Neural cell (in vitro differentiated cells): ENCODE results near the gene NUBPL. TPM values are rescaled to one million over a fixed set of nuclear protein-coding genes. Genes with fewer than 3 reads are reported as not detected.

Source experiments
- H2AFZ ChIP-seq: fragments of 200-600, 300-800 bp; sonication (generic), shearing (Covaris generic); 2 replicates; pipeline ENCODE4 v1.6.0; 2014; ENCODE audit warnings: low read depth, mild to moderate bottlenecking, antibody characterized with exemption, low read length, moderate library complexity
- H3F3A ChIP-seq: fragments of 200-600 bp; shearing (Covaris generic); 2 replicates; pipeline ENCODE4 v1.6.1; 2016; ENCODE audit warnings: mild to moderate bottlenecking, moderate library complexity, mixed read lengths, antibody characterized with exemption, low read length; ENCODE audit not compliant: insufficient read depth, poor library complexity, severe bottlenecking
- H3K27ac ChIP-seq: fragments of 200-600, 300-800 bp; sonication (generic), shearing (Covaris generic); 2 replicates; pipeline ENCODE4 v1.5.1; 2014; ENCODE audit warnings: mild to moderate bottlenecking, low read length, moderate library complexity
- H3K27me3 ChIP-seq: fragments of 300-800, 200-600 bp; sonication (generic), shearing (Covaris generic); 2 replicates; pipeline ENCODE4 v1.6.0; 2014; ENCODE audit warnings: mild to moderate bottlenecking, low read depth, low read length, moderate library complexity; ENCODE audit not compliant: insufficient read depth
- H3K36me3 ChIP-seq: fragments of 300-800, 200-600 bp; sonication (generic), shearing (Covaris generic); 2 replicates; pipeline ENCODE4 v1.5.1; 2014; ENCODE audit warnings: mild to moderate bottlenecking, antibody characterized with exemption, low read length, moderate library complexity; ENCODE audit not compliant: insufficient read depth
- H3K4me2 ChIP-seq: fragments of 300-800, 200-600 bp; sonication (generic), shearing (Covaris generic); 2 replicates; pipeline ENCODE4 v1.6.0; 2014; ENCODE audit warnings: mild to moderate bottlenecking, low read length
- H3K4me3 ChIP-seq: fragments of 300-800, 200-600 bp; sonication (generic), shearing (Covaris generic); 2 replicates; pipeline ENCODE4 v1.5.1; 2014; ENCODE audit warnings: mild to moderate bottlenecking, low read length, moderate library complexity
- H3K79me2 ChIP-seq: fragments of 200-600 bp; shearing (Covaris generic); replicated peaks from 2 replicates; pipeline ENCODE4 v1.6.0; 2014; ENCODE audit warnings: mild to moderate bottlenecking, low read length, moderate library complexity; ENCODE audit not compliant: insufficient read depth
- H3K9ac ChIP-seq: fragments of 300-800, 200-600 bp; sonication (generic), shearing (Covaris generic); 2 replicates; pipeline ENCODE4 v1.6.1; 2016; ENCODE audit warnings: mild to moderate bottlenecking, low read length, mixed read lengths
- H3K9me2 ChIP-seq: fragments of 200-600 bp; shearing (Covaris generic); 2 replicates; pipeline ENCODE4 v1.6.1; 2016; ENCODE audit warnings: mild to moderate bottlenecking, low read length, mixed read lengths; ENCODE audit not compliant: insufficient read depth
- H3K9me3 ChIP-seq: fragments of 200-600, 300-800 bp; sonication (generic), shearing (Covaris generic); 2 replicates; pipeline ENCODE4 v1.6.1; 2016; ENCODE audit warnings: mild to moderate bottlenecking, mixed run types, low read length, moderate library complexity, mixed read lengths
- H4K20me1 ChIP-seq: fragments of 200-600 bp; shearing (Covaris generic); 2 replicates; pipeline ENCODE4 v1.6.1; 2016; ENCODE audit warnings: mild to moderate bottlenecking, mixed run types; ENCODE audit not compliant: insufficient read depth
- EP300 ChIP-seq: fragments of 450-650 bp; conservative IDR thresholded peaks from 2 replicates; pipeline ENCODE4 v1.6.1; 2014; ENCODE audit warnings: antibody characterized with exemption, mild to moderate bottlenecking, moderate library complexity; ENCODE audit not compliant: poor library complexity, severe bottlenecking
- EZH2 ChIP-seq: fragments of 200-600, 300-800 bp; shearing (Covaris generic), sonication (generic); IDR thresholded peaks from 2 replicates; pipeline ENCODE4 v1.6.1; 2014; ENCODE audit warnings: antibody characterized with exemption, low read length, borderline replicate concordance, mild to moderate bottlenecking; ENCODE audit not compliant: insufficient read depth, poor library complexity, severe bottlenecking
- MXI1 ChIP-seq: fragments of 450-650 bp; conservative IDR thresholded peaks from 2 replicates; pipeline ENCODE4 v1.6.1; 2014; ENCODE audit warnings: antibody characterized with exemption, mild to moderate bottlenecking; ENCODE audit not compliant: poor library complexity, severe bottlenecking
- POLR2AphosphoS5 ChIP-seq: IDR thresholded peaks from 2 replicates; pipeline ENCODE4 v1.6.1; 2012
- RAD21 ChIP-seq: fragments of 450-650 bp; conservative IDR thresholded peaks from 2 replicates; pipeline ENCODE4 v1.6.1; 2014; ENCODE audit warnings: antibody characterized with exemption, mild to moderate bottlenecking, moderate library complexity
- SMC3 ChIP-seq: fragments of 450-650 bp; conservative IDR thresholded peaks from 2 replicates; pipeline ENCODE4 v1.6.1; 2014; ENCODE audit warnings: antibody characterized with exemption, mild to moderate bottlenecking, moderate library complexity; ENCODE audit not compliant: poor library complexity
- TAF1 ChIP-seq: IDR thresholded peaks from 2 replicates; pipeline ENCODE4 v1.6.1; 2012; ENCODE audit warnings: low read depth
- polyA plus RNA-seq: library from polyadenylated mRNA; depleted of rRNA; stranded (reverse); fragments of >200 nt; gene quantifications from 2 replicates; pipeline ENCODE4 v1.2.3, GENCODE V29; 2014
- TF ChIP-seq, protein P1 (sequence below): fragments of 450-650 bp; IDR thresholded peaks from 2 replicates; pipeline ENCODE4 v1.5.1; 2014; ENCODE audit warnings: antibody characterized with exemption, mild to moderate bottlenecking, moderate library complexity; ENCODE audit not compliant: poor library complexity, severe bottlenecking
- TF ChIP-seq, protein P2 (sequence below): IDR thresholded peaks from 2 replicates; pipeline ENCODE4 v1.6.1; 2012; ENCODE audit warnings: borderline replicate concordance

NUBPL gene
- polyA plus RNA-seq, 1 donor from 2014 or later, result 3.1 TPM

DNA sequence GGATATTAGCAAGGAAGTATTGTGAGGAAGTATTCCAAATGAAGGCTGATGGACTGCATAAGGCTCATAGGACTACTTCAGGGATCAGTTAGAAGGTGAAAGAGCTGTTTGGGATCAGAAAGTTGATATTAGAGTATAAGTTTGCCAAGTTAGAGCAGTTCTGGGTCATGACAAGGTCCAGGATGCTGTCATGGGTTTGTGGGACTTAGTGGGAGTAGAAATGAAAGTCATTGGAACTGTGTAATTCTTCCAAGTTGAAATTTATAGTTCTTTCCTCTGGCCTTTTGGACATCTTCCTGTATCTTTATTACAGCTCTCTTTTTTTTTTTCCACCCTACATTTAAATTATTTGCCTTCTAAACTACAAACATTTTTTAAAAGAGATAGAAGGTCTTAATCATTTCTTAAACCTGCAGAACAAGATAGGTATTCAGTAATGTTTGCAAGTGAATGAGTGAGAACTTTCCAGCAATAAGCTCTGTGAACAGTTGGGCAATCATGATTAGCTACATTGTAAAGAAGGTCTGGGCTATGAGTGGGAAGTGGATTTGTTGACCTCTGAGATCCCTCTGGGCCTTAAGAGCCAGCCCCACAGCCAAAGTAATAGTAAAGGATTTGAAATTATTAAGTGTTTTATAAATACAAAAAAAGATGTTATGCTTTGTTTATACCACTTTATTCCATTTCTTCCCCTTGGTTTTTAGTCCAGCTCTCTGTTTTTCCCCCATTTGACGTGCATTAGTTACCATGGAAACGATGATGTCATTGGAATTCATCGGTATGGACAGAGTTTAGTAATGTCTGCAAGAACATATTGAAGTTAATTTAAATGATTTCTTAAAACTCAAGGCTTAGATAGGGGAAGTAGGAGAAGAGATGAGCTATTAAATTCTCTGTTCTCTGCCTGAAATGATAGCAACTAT lies 268.0 kb downstream of the NUBPL start:
- no peak overlapping the region for H3K4me2 ChIP-seq
- no peaks in the 10 kb centered on the region for H3K36me3 ChIP-seq
- no peak overlapping the region for H2AFZ ChIP-seq
- H3K79me2 ChIP-seq, result no peaks in the 10 kb centered on the region
- no peaks in the 10 kb centered on the region for H3F3A ChIP-seq
- no peak overlapping the region for H3K4me3 ChIP-seq
- TF ChIP-seq EZH2 (no peak), RAD21 (no peak), SMC3 (no peak), POLR2AphosphoS5 (no peak), TAF1 (no peak), EP300 (no peak), MXI1 (no peak)
- TF ChIP-seq, protein P1, sequence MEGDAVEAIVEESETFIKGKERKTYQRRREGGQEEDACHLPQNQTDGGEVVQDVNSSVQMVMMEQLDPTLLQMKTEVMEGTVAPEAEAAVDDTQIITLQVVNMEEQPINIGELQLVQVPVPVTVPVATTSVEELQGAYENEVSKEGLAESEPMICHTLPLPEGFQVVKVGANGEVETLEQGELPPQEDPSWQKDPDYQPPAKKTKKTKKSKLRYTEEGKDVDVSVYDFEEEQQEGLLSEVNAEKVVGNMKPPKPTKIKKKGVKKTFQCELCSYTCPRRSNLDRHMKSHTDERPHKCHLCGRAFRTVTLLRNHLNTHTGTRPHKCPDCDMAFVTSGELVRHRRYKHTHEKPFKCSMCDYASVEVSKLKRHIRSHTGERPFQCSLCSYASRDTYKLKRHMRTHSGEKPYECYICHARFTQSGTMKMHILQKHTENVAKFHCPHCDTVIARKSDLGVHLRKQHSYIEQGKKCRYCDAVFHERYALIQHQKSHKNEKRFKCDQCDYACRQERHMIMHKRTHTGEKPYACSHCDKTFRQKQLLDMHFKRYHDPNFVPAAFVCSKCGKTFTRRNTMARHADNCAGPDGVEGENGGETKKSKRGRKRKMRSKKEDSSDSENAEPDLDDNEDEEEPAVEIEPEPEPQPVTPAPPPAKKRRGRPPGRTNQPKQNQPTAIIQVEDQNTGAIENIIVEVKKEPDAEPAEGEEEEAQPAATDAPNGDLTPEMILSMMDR, result no peak
- TF ChIP-seq, protein P2, sequence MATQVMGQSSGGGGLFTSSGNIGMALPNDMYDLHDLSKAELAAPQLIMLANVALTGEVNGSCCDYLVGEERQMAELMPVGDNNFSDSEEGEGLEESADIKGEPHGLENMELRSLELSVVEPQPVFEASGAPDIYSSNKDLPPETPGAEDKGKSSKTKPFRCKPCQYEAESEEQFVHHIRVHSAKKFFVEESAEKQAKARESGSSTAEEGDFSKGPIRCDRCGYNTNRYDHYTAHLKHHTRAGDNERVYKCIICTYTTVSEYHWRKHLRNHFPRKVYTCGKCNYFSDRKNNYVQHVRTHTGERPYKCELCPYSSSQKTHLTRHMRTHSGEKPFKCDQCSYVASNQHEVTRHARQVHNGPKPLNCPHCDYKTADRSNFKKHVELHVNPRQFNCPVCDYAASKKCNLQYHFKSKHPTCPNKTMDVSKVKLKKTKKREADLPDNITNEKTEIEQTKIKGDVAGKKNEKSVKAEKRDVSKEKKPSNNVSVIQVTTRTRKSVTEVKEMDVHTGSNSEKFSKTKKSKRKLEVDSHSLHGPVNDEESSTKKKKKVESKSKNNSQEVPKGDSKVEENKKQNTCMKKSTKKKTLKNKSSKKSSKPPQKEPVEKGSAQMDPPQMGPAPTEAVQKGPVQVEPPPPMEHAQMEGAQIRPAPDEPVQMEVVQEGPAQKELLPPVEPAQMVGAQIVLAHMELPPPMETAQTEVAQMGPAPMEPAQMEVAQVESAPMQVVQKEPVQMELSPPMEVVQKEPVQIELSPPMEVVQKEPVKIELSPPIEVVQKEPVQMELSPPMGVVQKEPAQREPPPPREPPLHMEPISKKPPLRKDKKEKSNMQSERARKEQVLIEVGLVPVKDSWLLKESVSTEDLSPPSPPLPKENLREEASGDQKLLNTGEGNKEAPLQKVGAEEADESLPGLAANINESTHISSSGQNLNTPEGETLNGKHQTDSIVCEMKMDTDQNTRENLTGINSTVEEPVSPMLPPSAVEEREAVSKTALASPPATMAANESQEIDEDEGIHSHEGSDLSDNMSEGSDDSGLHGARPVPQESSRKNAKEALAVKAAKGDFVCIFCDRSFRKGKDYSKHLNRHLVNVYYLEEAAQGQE, result no peak
- no peaks in the 10 kb centered on the region for H4K20me1 ChIP-seq
- H3K9me2 ChIP-seq, result no peaks in the 10 kb centered on the region
- H3K9me3 ChIP-seq, result no peaks in the 10 kb centered on the region
- H3K27ac ChIP-seq, result no peak overlapping the region
- no peaks in the 10 kb centered on the region for H3K27me3 ChIP-seq
- H3K9ac ChIP-seq, result no peak overlapping the region

DNA sequence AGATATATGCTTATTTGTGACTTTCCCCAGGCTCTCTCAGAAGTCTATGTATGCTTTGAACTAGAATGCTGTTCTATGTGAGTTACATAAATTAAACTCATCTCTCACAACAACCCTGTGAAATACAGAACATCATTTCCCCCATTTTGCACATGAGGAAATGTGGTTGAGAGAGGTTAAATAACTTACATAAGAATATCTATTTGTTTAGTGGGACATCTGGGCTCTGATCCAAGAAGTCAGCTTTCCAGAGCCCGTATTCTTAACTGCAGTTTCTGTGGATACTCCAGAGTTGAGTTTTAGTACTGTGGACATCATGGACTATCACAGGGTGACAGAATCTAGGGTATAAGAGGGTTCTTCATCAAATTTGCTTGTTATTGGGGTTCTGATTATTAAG lies 273.4 kb downstream of the NUBPL start:
- H3K4me2 ChIP-seq, result no peak overlapping the region
- no peak overlapping the region for H3K27ac ChIP-seq
- TF ChIP-seq, protein P2, result no peak
- TF ChIP-seq RAD21, result no peak
- no peak for TF ChIP-seq SMC3
- TF ChIP-seq EP300, result no peak
- no peak for TF ChIP-seq POLR2AphosphoS5
- TF ChIP-seq TAF1, result no peak
- TF ChIP-seq MXI1, result no peak
- no peaks in the 10 kb centered on the region for H3K9me2 ChIP-seq
- no peaks in the 10 kb centered on the region for H3K36me3 ChIP-seq
- no peaks in the 10 kb centered on the region for H3K9me3 ChIP-seq
- no peaks in the 10 kb centered on the region for H3K79me2 ChIP-seq
- no peak overlapping the region for H3K4me3 ChIP-seq
- no peak overlapping the region for H2AFZ ChIP-seq
- H4K20me1 ChIP-seq, result no peaks in the 10 kb centered on the region
- no peaks in the 10 kb centered on the region for H3K27me3 ChIP-seq
- no peaks in the 10 kb centered on the region for H3F3A ChIP-seq
- no peak overlapping the region for H3K9ac ChIP-seq
